ENCODE results near the gene GRIA3. TPM values are rescaled to one million over a fixed set of nuclear protein-coding genes. Genes with fewer than 3 reads are reported as not detected.

The GRIA3 gene
- total RNA-seq, 1 experiment from 2014 or later: 1.4 TPM

- H4K20me1 ChIP-seq (ENCODE audit: control insufficient read depth, insufficient read depth, insufficient read length): no peaks in the 10 kb centered on the region
- H2BK120ac ChIP-seq (ENCODE audit: low read depth, low read length, poor library complexity, severe bottlenecking): no peak overlapping the region
- no peak overlapping the region for H3K56ac ChIP-seq (ENCODE audit: insufficient read length, low read depth, low read length)
- no peak for DNase-seq
- Mint-ChIP-seq H3K36me3 (ENCODE audit: insufficient read depth in 1 of 3, low read depth in 3 of 3) (no peaks in the 10 kb centered on the region; a peak in 2 of 7 replicates), H3K4me3 (no peak overlapping the region), H3K27ac (peak overlapping the region in 1 of 3 experiments; percentile 40; a peak in 1 of 7 replicates), H3K27me3 (ENCODE audit: low read depth) (no peaks in the 10 kb centered on the region), H3K4me1 (peaks cover 9 to 18% of the 10 kb centered on the region in 2 experiments), H3K9me3 (peaks cover 0 to 55% of the 10 kb centered on the region in 2 experiments; a peak in 3 of 5 replicates)
- no peak overlapping the region for H3K9ac ChIP-seq (ENCODE audit: extremely low read depth, insufficient read length, low read length)
- no peak overlapping the region for H3K4ac ChIP-seq (ENCODE audit: low read depth, low read length)
- no peak overlapping the region for H2BK12ac ChIP-seq (ENCODE audit: insufficient read length, low read depth, low read length)
- H3K14ac ChIP-seq (ENCODE audit: insufficient read depth, low read length): no peak overlapping the region
- H2AFZ ChIP-seq (ENCODE audit: low read length): no peak overlapping the region
- no peaks in the 10 kb centered on the region for H3K23me2 ChIP-seq (ENCODE audit: insufficient read length, low read depth, low read length, poor library complexity, severe bottlenecking)
- no peak overlapping the region for H2BK15ac ChIP-seq (ENCODE audit: low read depth, low read length)
- no peaks in the 10 kb centered on the region; the same call in 1 of the 2 replicates for H3K4me1 ChIP-seq (ENCODE audit: insufficient read depth, low read length)
- H3K9me3 ChIP-seq (ENCODE audit: control insufficient read depth, low read depth, low read length): peaks cover 41% of the 10 kb centered on the region
- H3K79me1 ChIP-seq (ENCODE audit: insufficient read depth, low read depth, low read length, poor library complexity, severe bottlenecking): no peaks in the 10 kb centered on the region
- no peak overlapping the region for H2AK5ac ChIP-seq (ENCODE audit: insufficient read length, low read length)
- no peak overlapping the region for H2BK5ac ChIP-seq (ENCODE audit: insufficient read length, low read length)
- H4K5ac ChIP-seq (ENCODE audit: insufficient read length, low read depth, low read length): no peak overlapping the region
- H2BK20ac ChIP-seq (ENCODE audit: low read depth, low read length, poor library complexity, severe bottlenecking): no peak overlapping the region
- H3K18ac ChIP-seq (ENCODE audit: insufficient read length, low read depth, low read length): no peak overlapping the region
- H3T11ph ChIP-seq (ENCODE audit: low read length): no peak overlapping the region
- no peak overlapping the region for H3K27ac ChIP-seq (ENCODE audit: insufficient read length, low read depth, low read length)
- H3K4me2 ChIP-seq (ENCODE audit: insufficient read depth, insufficient read length, low read length): no peak overlapping the region
- no peak overlapping the region for H4K91ac ChIP-seq (ENCODE audit: insufficient read length, low read depth, low read length)
- WGBS (ENCODE audit: extremely low coverage, insufficient read length, low lambda C conversion rate): no CpG with 5 or more reads among the region's 5 CpGs
- no peaks in the 10 kb centered on the region for H3K79me2 ChIP-seq (ENCODE audit: insufficient read depth, low read length)
- no peak overlapping the region for H3K23ac ChIP-seq (ENCODE audit: insufficient read length, low read depth, low read length)
- TF ChIP-seq CTCF (conservative IDR thresholded peaks at IDR 0.05): no peak
- no peaks in the 10 kb centered on the region for H3K27me3 ChIP-seq (ENCODE audit: insufficient read depth, low read length)
- no peak overlapping the region for H4K8ac ChIP-seq (replicated peaks; ENCODE audit: insufficient read length, low read depth, low read length)
Observed at GRCh38 chrX:123324625-123325024, 140.5 kb downstream of the GRIA3 start.

All from H9 (cell line).